GM12892 (cell line): ENCODE results near the gene CRTAC1.

Source experiments
- POLR2A ChIP-seq: IDR thresholded peaks from 2 replicates; pipeline ENCODE4 v1.6.1; 2011; ENCODE audit warnings: low read depth, low read length, control low read depth
- TAF1 ChIP-seq: IDR thresholded peaks from 2 replicates; pipeline ENCODE4 v1.6.1; 2011; ENCODE audit warnings: low read depth, mild to moderate bottlenecking, control low read depth, low read length, borderline replicate concordance

- TF ChIP-seq TAF1 (no peak), POLR2A (no peak)
These were observed 38.5 kb downstream of the CRTAC1 start for GRCh38 chr10:97991871-97992270.
